Glutamatergic neuron (in vitro differentiated cells): Measurements from ENCODE around the gene ATP2B2. TPM values are rescaled to one million over a fixed set of nuclear protein-coding genes. Genes with fewer than 3 reads are reported as not detected.

Source experiments
- DNase-seq: peaks from one replicate; pipeline ENCODE4 v3.0.0; 2022
- H3K27ac Mint-ChIP-seq: one replicate; pipeline ENCODE4 v1.8.0; 2020; ENCODE audit warnings: mild to moderate bottlenecking, mixed read lengths, inconsistent platforms; ENCODE audit not compliant: unreplicated experiment
- H3K27me3 Mint-ChIP-seq: one replicate; pipeline ENCODE4 v1.8.0; 2020; ENCODE audit warnings: mild to moderate bottlenecking, moderate library complexity, mixed read lengths, inconsistent platforms; ENCODE audit not compliant: unreplicated experiment
- H3K36me3 Mint-ChIP-seq: one replicate; pipeline ENCODE4 v1.8.0; 2020; ENCODE audit warnings: mild to moderate bottlenecking, mixed read lengths, inconsistent platforms; ENCODE audit not compliant: unreplicated experiment
- H3K4me1 Mint-ChIP-seq: one replicate; pipeline ENCODE4 v1.8.0; 2020; ENCODE audit warnings: mild to moderate bottlenecking, low read depth, mixed read lengths, inconsistent platforms; ENCODE audit not compliant: unreplicated experiment
- H3K4me3 Mint-ChIP-seq: one replicate; pipeline ENCODE4 v1.8.0; 2020; ENCODE audit warnings: mild to moderate bottlenecking, mixed read lengths, inconsistent platforms; ENCODE audit not compliant: unreplicated experiment
- H3K9me3 Mint-ChIP-seq: one replicate; pipeline ENCODE4 v1.8.0; 2020; ENCODE audit warnings: mild to moderate bottlenecking, moderate library complexity, mixed read lengths, inconsistent platforms; ENCODE audit not compliant: unreplicated experiment
- CTCF ChIP-seq: fragments of 200-600 bp; sonication (generic); IDR thresholded peaks from one replicate; pipeline ENCODE4 v1.5.0; 2021; ENCODE audit not compliant: partially characterized antibody, unreplicated experiment
- total RNA-seq: library from RNA; stranded (reverse); fragmentation: NEBNext Ultra II Directional; extraction: Animal tissue kit (Norgen Biotek cat#: 25700); gene quantifications from one replicate; pipeline ENCODE4 v1.2.1, GENCODE V29; 2021; ENCODE audit not compliant: unreplicated experiment

ATP2B2 gene
- total RNA-seq, 1 donor from 2014 or later: 31.2 TPM

- Mint-ChIP-seq H3K9me3 (peaks cover 9% of the 10 kb centered on the region), H3K36me3 (peaks cover 20% of the 10 kb centered on the region), H3K27me3 (peaks cover 21% of the 10 kb centered on the region), H3K4me3 (no peak overlapping the region), H3K27ac (no peak overlapping the region), H3K4me1 (peaks cover 2% of the 10 kb centered on the region)
- no peak for TF ChIP-seq CTCF
- DNase-seq: no peak
Observed at GRCh38 chr3:10400050-10400748, 105.2 kb downstream of the ATP2B2 start.

- no peak for TF ChIP-seq CTCF
- H3K36me3 Mint-ChIP-seq: peaks cover 20% of the 10 kb centered on the region
Observed at GRCh38 chr3:10399634-10400033, 105.8 kb downstream of the ATP2B2 start.

GRCh38 chr3:10398341-10398740, 107.0 kb downstream of the ATP2B2 start:
- Mint-ChIP-seq H3K27me3 (peaks cover 23% of the 10 kb centered on the region), H3K9me3 (peaks cover 9% of the 10 kb centered on the region), H3K27ac (no peak overlapping the region), H3K4me1 (peaks cover 2% of the 10 kb centered on the region), H3K4me3 (no peak overlapping the region), H3K36me3 (peaks cover 20% of the 10 kb centered on the region)
- TF ChIP-seq CTCF: no peak
- no peak for DNase-seq

More at GRCh38 chr3:10399634-10400033, 105.8 kb downstream of the ATP2B2 start:
- Mint-ChIP-seq H3K4me3 (no peak overlapping the region), H3K4me1 (peaks cover 2% of the 10 kb centered on the region), H3K27me3 (peaks cover 23% of the 10 kb centered on the region), H3K27ac (peak overlapping the region; percentile 59), H3K9me3 (peaks cover 9% of the 10 kb centered on the region)
- DNase-seq: no peak

- DNase-seq: no peak
- peaks cover 11% of the 10 kb centered on the region for H3K9me3 Mint-ChIP-seq
- peaks cover 2% of the 10 kb centered on the region for H3K4me1 Mint-ChIP-seq
- H3K36me3 Mint-ChIP-seq: peaks cover 20% of the 10 kb centered on the region
- H3K27ac Mint-ChIP-seq: no peak overlapping the region
- TF ChIP-seq CTCF: no peak
- peaks cover 23% of the 10 kb centered on the region for H3K27me3 Mint-ChIP-seq
- H3K4me3 Mint-ChIP-seq: no peak overlapping the region
Observed at GRCh38 chr3:10397879-10398278, 107.5 kb downstream of the ATP2B2 start.

- DNase-seq: no peak
- H3K9me3 Mint-ChIP-seq: peaks cover 11% of the 10 kb centered on the region
- peaks cover 24% of the 10 kb centered on the region for H3K27me3 Mint-ChIP-seq
- no peak overlapping the region for H3K4me3 Mint-ChIP-seq
- TF ChIP-seq CTCF: no peak
- peaks cover 20% of the 10 kb centered on the region for H3K36me3 Mint-ChIP-seq
- H3K27ac Mint-ChIP-seq: no peak overlapping the region
- peaks cover 2% of the 10 kb centered on the region for H3K4me1 Mint-ChIP-seq
Observed at GRCh38 chr3:10396931-10397330, 108.5 kb downstream of the ATP2B2 start.
